Activated CD4-positive, alpha-beta T cell treated with anti-CD3 and anti-CD28 coated beads for 4 hours (primary cell): ENCODE results near the gene NPVF.

Source experiments
- DNase-seq, 2 donors: peaks; one replicate each; pipeline ENCODE4 v3.0.0-alpha.2; 2020

NPVF gene

GRCh38 chr7:25223206-25223605 lies 5.1 kb downstream of the NPVF start:
- no peak for DNase-seq

GRCh38 chr7:25222666-25223065 lies 5.6 kb downstream of the NPVF start:
- DNase-seq, result no peak

DNA sequence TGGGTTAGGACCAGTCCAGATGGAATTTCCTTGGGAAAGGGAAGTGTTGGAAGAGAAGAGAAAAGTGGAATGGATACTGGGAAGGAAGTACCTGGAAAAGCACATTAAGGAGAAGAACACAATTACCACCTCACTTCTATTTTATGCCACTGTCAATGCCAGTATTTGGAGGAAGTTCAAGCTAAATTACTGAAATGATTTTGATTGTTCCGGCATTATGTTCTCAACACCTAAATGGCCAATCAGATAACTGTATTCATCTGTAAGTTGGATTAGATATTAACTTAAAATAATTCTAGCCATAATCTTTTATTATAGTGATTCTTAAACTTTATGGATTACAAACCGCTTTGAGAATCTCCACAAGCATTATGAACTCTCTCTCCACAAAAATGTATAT lies 7.3 kb downstream of the NPVF start:
- DNase-seq, result no peak

GRCh38 chr7:25218191-25218590 lies 10.1 kb downstream of the NPVF start:
- no peak for DNase-seq

GRCh38 chr7:25216837-25217236 lies 11.4 kb downstream of the NPVF start:
- no peak for DNase-seq

GRCh38 chr7:25215694-25216335 lies 12.5 kb downstream of the NPVF start:
- no peak for DNase-seq

GRCh38 chr7:25208525-25209221 lies 19.6 kb downstream of the NPVF start:
- no peak for DNase-seq

DNA sequence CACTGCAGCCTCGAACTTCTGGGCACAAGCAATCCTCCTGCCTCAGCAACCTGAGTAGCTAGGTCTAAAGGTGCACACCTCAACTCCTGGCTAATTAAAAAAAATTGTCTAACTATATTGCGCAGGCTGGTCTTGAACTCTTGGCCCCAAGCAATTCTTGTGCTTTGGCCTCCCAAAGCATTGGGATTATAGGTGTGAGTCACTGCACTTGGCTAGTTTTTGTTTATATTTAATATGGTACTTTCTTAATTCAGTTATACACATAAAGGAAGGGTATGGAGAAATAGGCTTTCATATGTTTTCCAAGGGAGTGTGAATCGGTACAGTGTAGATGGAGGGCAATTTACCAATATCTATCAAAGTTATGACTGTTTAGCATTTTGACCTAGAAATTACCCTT lies 20.4 kb downstream of the NPVF start:
- no peak for DNase-seq

DNA sequence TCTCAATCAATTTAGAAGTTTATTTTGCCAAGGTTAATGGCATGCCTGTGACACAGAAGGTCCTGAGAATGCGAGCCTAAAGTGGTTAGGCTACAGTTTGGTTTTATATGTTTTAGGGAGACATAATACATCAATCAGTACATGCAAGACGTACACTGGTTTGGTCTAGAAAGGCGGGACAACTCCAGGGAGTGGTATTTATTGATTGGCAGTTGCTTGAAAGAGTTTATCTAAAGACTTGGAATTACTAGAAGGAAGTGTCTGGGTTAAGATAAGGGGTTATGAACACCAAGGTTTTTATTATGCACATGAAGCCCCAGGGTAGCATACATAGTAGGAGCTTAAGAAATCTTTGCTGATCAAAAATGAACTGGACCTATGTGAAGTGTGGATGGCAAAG lies 21.5 kb downstream of the NPVF start:
- no peak for DNase-seq

- DNase-seq, result no peak
Observed at GRCh38 chr7:25196132-25196896, 32.0 kb downstream of the NPVF start.

- DNase-seq, result no peak
Observed at GRCh38 chr7:25194036-25194435, 34.2 kb downstream of the NPVF start.

DNA sequence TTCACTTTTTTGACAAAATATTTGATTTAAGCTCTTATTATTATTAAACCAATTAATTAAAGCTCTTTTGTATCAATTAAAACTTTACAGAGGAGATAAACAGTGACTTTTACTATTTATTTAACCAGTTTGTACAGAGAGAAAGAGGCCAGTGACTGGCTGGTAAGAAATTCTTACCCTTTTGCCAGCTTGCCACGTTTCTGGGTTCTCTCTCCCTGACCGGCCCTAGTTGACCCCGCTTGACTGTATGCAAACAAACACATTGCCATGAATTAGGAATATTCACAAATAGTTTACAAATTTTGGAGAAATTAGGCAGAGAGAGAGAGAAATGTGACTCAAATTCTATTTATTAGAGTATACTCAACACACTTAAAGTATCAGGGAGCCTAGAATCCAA lies 36.2 kb downstream of the NPVF start:
- DNase-seq, result no peak

- DNase-seq, result no peak
Observed at GRCh38 chr7:25189197-25189596, 39.1 kb downstream of the NPVF start.

DNA sequence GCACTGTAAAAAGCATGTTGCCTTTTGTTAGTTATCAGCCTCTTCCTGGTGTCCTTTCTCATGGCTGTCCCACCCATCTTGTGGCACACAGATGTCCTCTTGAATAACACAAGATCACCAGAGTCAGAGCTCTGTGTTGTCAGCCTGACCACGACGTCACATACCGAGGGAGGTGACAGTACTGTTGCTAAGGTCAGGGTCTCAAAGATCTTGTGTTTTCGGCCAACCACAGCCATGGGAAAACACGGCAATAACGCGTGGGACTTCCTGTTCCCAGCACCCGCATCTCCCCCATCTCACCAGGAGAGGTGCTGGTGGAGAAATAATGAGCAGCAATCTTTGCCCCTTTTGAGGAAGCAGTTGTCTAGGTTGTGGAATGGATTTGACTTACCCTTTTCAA lies 40.4 kb downstream of the NPVF start:
- DNase-seq, result no peak

DNA sequence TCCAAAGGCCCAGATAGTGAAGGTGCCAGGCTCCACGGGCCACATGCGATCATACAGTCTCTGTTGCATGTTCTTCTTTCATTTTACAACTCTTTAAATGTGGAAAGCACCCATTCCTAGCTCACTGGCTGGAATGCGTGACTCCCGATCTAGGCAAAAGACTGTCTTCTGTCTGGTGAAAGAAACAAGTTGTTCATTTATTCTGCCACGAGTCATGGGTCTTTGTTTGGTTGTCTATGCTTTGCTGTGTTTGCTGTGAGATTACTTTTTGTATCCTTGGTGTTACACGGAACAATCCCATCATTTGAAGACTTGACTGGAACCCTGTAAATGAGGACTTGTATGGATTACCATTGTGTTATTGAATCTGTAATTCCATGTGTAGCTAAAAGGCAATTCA lies 41.9 kb downstream of the NPVF start:
- DNase-seq, result no peak

DNA sequence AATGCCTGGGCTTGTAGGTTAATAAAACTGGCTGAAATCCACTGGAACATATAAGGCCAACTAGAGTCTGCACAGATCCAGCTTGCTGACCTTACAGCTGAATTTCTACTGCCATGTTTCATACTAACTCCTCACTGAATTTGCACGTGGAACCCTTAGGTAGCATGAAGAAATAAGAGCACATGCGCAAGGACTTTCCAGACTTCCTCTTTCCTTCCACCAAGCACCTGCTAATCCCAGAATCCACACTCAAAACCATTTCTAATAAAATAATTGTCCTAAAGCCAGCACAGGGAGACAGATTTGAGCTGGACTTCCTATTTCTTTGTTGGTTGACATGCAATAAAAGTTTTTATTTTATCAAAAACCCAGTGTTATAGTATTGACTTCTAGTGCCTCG lies 46.8 kb downstream of the NPVF start:
- DNase-seq, result no peak

- DNase-seq, result no peak
Observed at GRCh38 chr7:25180946-25181345, 47.3 kb downstream of the NPVF start.

- DNase-seq, result no peak
Observed at GRCh38 chr7:25180592-25180923, 47.7 kb downstream of the NPVF start.

- peak; percentile 90 to 95 for DNase-seq
Observed at GRCh38 chr7:25179771-25180591, 48.3 kb downstream of the NPVF start.

- DNase-seq, result no peak
Observed at GRCh38 chr7:25179325-25179724, 49.0 kb downstream of the NPVF start.
